GM12878 (cell line): ENCODE measurements around the gene TRIM47. TPM values are rescaled to one million over a fixed set of nuclear protein-coding genes. Genes with fewer than 3 reads are reported as not detected.

Experiments used
- ATAC-seq: fragments of 200-7000 bp; cut with Tn5 transposase; 3 replicates; pipeline ENCODE4 v1.9.1; 2020; ENCODE audit warnings: mild to moderate bottlenecking, moderate library complexity
- BruUV-seq: library from RNA; stranded (reverse); fragments of 400-500 nt; replicated peaks from 2 replicates; lab custom pipeline; 2021; lab: Mats Ljungman, UMichigan
- CTCF ChIA-PET: fragments of 300-600 bp; sonication (Branson Sonifier 250); formaldehyde crosslinking; extraction: SDS; loops from one replicate; lab custom pipeline; 2021; ENCODE audit warnings: inconsistent platforms; lab: Yijun Ruan, JAX
- POLR2A ChIA-PET: fragments of 350-600 bp; formaldehyde crosslinking; extraction: SDS; loops from one replicate; lab custom pipeline; 2021; ENCODE audit warnings: inconsistent platforms; lab: Charles Lee
- RAD21 ChIA-PET: fragments of 300-600 bp; sonication (Branson Sonifier 250); formaldehyde crosslinking; loops from one replicate; lab custom pipeline; 2023; ENCODE audit warnings: antibody characterized with exemption; ENCODE audit not compliant: unreplicated experiment; lab: Charles Lee
- SMC1A ChIA-PET: fragments of 300-600 bp; sonication (Branson Sonifier 250); formaldehyde crosslinking; loops from one replicate; lab custom pipeline; 2023; ENCODE audit not compliant: unreplicated experiment, uncharacterized antibody; lab: Charles Lee
- DNase-seq: peaks from one replicate; pipeline ENCODE4 v3.0.0-alpha.2; 2011; ENCODE audit warnings: low read depth, low spot score
- FAIRE-seq: peaks from 3 replicates; lab custom pipeline; 2011; peaks lifted over from hg19 to GRCh38; lab: Jason Lieb, UNC
- H2AFZ ChIP-seq: 2 replicates; pipeline ENCODE4 v1.6.0; 2011; ENCODE audit warnings: low read depth, low read length, control low read depth; ENCODE audit not compliant: control insufficient read depth
- H3K27ac ChIP-seq: 2 replicates; pipeline ENCODE4 v1.5.1; 2011; ENCODE audit warnings: control low read depth; ENCODE audit not compliant: control insufficient read depth, insufficient read depth
- H3K27me3 ChIP-seq, 2 experiments: replicated peaks in 1 of 2; 2 replicates each; pipeline versions ENCODE4 v1.6.0 to v1.6.1; 2011; ENCODE audit warnings: low read length in 1 of 2; ENCODE audit not compliant: control insufficient read depth in 2 of 2, insufficient read depth in 2 of 2
- H3K36me3 ChIP-seq, 2 experiments: 2 replicates each; pipeline ENCODE4 v1.5.1; 2011; ENCODE audit warnings: low read length in 1 of 2; ENCODE audit not compliant: control insufficient read depth in 2 of 2, insufficient read depth in 2 of 2
- H3K4me1 ChIP-seq: 2 replicates; pipeline ENCODE4 v1.6.1; 2011; ENCODE audit warnings: mild to moderate bottlenecking, low read length, moderate library complexity, mixed read lengths; ENCODE audit not compliant: control insufficient read depth, insufficient read depth
- H3K4me2 ChIP-seq: 2 replicates; pipeline ENCODE4 v1.6.0; 2011; ENCODE audit warnings: control low read depth; ENCODE audit not compliant: control insufficient read depth, insufficient read depth
- H3K4me3 ChIP-seq: fragments of 200-600 bp; sonication (generic); 2 replicates; pipeline ENCODE4 v1.5.1; 2016
- H3K79me2 ChIP-seq: 2 replicates; pipeline ENCODE4 v1.6.0; 2011; ENCODE audit warnings: low read length; ENCODE audit not compliant: control insufficient read depth, insufficient read depth
- H3K9ac ChIP-seq: 2 replicates; pipeline ENCODE4 v1.8.0; 2011; ENCODE audit warnings: low read length, control low read depth, mixed read lengths; ENCODE audit not compliant: control insufficient read depth, insufficient read depth
- H3K9me3 ChIP-seq: replicated peaks from 3 replicates; pipeline ENCODE4 v1.5.1; 2011; ENCODE audit warnings: mild to moderate bottlenecking, low read length; ENCODE audit not compliant: control insufficient read depth, insufficient read depth
- H4K20me1 ChIP-seq: 2 replicates; pipeline ENCODE4 v1.6.0; 2011; ENCODE audit not compliant: control insufficient read depth, insufficient read depth
- EP300 ChIP-seq, 2 experiments: fragments of 150-350 bp in 1 of 2; IDR thresholded peaks; 2 replicates each; pipeline ENCODE4 v1.6.1; 2011 to 2012; ENCODE audit warnings: low read depth in 2 of 2, low read length in 2 of 2, borderline replicate concordance in 1 of 2, improper control_type of control experiment in 1 of 2, inconsistent platforms in 1 of 2; ENCODE audit not compliant: control insufficient read depth in 1 of 2
- IKZF2 ChIP-seq, 2 experiments: fragments of 450-650 bp; IDR thresholded peaks; 2 replicates each; pipeline ENCODE4 v1.6.1; 2017; ENCODE audit warnings: mild to moderate bottlenecking in 2 of 2, moderate library complexity in 2 of 2
- IRF5 ChIP-seq: fragments of 450-650 bp; IDR thresholded peaks from 2 replicates; pipeline ENCODE4 v1.6.1; 2017; ENCODE audit warnings: borderline replicate concordance
- KLF5 ChIP-seq: fragments of 450-650 bp; IDR thresholded peaks from 2 replicates; pipeline ENCODE4 v1.6.1; 2014; ENCODE audit warnings: mild to moderate bottlenecking; ENCODE audit not compliant: partially characterized antibody
- MYB ChIP-seq: fragments of 150-350 bp; IDR thresholded peaks from 2 replicates; pipeline ENCODE4 v1.6.1; 2014; ENCODE audit warnings: mild to moderate bottlenecking, low read depth, low read length, borderline replicate concordance
- MYC ChIP-seq: IDR thresholded peaks from 2 replicates; pipeline ENCODE4 v1.6.1; 2011; ENCODE audit warnings: mild to moderate bottlenecking, low read length, moderate library complexity, inconsistent platforms; ENCODE audit not compliant: insufficient read depth, insufficient replicate concordance, insufficient read length, severe bottlenecking
- NFXL1 ChIP-seq: fragments of 450-650 bp; IDR thresholded peaks from 2 replicates; pipeline ENCODE4 v1.6.1; 2017; ENCODE audit warnings: antibody characterized with exemption, mild to moderate bottlenecking, borderline replicate concordance
- NRF1 ChIP-seq: conservative IDR thresholded peaks from 2 replicates; pipeline ENCODE4 v1.6.1; 2011; ENCODE audit warnings: mild to moderate bottlenecking, low read depth, low read length, improper control_type of control experiment
- PML ChIP-seq: IDR thresholded peaks from 2 replicates; pipeline ENCODE4 v1.6.1; 2012; ENCODE audit warnings: low read length, inconsistent platforms
- SIX5 ChIP-seq: IDR thresholded peaks from 2 replicates; pipeline ENCODE4 v1.6.1; 2011; ENCODE audit warnings: mild to moderate bottlenecking, low read depth, low read length, moderate library complexity; ENCODE audit not compliant: severe bottlenecking
- SMAD1 ChIP-seq: fragments of 450-650 bp; IDR thresholded peaks from 2 replicates; pipeline ENCODE4 v1.6.1; 2018; ENCODE audit warnings: mild to moderate bottlenecking, low read depth; ENCODE audit not compliant: partially characterized antibody
- TARDBP ChIP-seq: IDR thresholded peaks from 2 replicates; pipeline ENCODE4 v1.6.1; 2016; ENCODE audit warnings: borderline replicate concordance
- TBL1XR1 ChIP-seq: IDR thresholded peaks from 2 replicates; pipeline ENCODE4 v1.6.1; 2012; ENCODE audit warnings: low read depth, low read length, improper control_type of control experiment
- TCF12 ChIP-seq: IDR thresholded peaks from 2 replicates; pipeline ENCODE4 v1.6.1; 2011; ENCODE audit warnings: low read depth, mild to moderate bottlenecking, low read length
- ZBED1 ChIP-seq: IDR thresholded peaks from 2 replicates; pipeline ENCODE4 v1.6.1; 2016; ENCODE audit warnings: borderline replicate concordance
- ZNF384 ChIP-seq: IDR thresholded peaks from 2 replicates; pipeline ENCODE4 v1.6.1; 2012; ENCODE audit warnings: low read depth, mild to moderate bottlenecking, low read length, improper control_type of control experiment, borderline replicate concordance
- WGBS: methylation state at CpG from one replicate; pipeline ENCODE4 v1.1.6; 2016; ENCODE audit warnings: low lambda C conversion rate; ENCODE audit not compliant: insufficient replicate concordance, insufficient coverage; ENCODE audit errors: missing lambda C conversion rate; 5-methylcytosine and 5-hydroxymethylcytosine counted together
- in situ Hi-C: fragments of 300-500 bp; cut with MboI; formaldehyde crosslinking; loops from 9 replicates; pipeline ENCODE4 v1.14.3; 2018; ENCODE audit warnings: mixed read lengths
- intact Hi-C: fragments of 100-400 bp; cut with micrococcal nuclease; formaldehyde crosslinking; loops from one replicate; pipeline ENCODE4 v1.14.2; 2022; ENCODE audit not compliant: unreplicated experiment
- polyA plus RNA-seq, 11 experiments: library from polyadenylated mRNA; depleted of rRNA in 4 of 11; unstranded in 6 of 11; stranded (reverse) in 5 of 11; fragments of >200 nt; fragmentation: Nextera tagmentation in 4 of 11; fragmentation: Illumina TruSeq in 1 of 11; extraction: Ambion mirVana in 4 of 11; extraction: Trizol in 1 of 11; gene quantifications; 1 replicate in 1 of 11; 2 replicates in 10 of 11; pipeline versions ENCODE4 v1.2.1 to v1.2.3, GENCODE V29; 2011 to 2016; ENCODE audit warnings: inconsistent platforms in 2 of 11, missing spikeins in 2 of 11, low read depth in 1 of 11
- total RNA-seq, 4 experiments: library from RNA; depleted of rRNA in 3 of 4; stranded (reverse); fragments of >200 nt in 3 of 4; fragmentation: Illumina TruSeq in 1 of 4; extraction: Trizol in 1 of 4; gene quantifications; 2 replicates each; pipeline versions ENCODE4 v1.2.1 to v1.2.3, GENCODE V29; 2013 to 2021

Gene TRIM47
- total and polyA plus RNA-seq, 10 of the 15 experiments (the other 5 are each of a cell fraction or from before 2014, with no cell fraction given): 0.35 to 9.7 (median 5.3) TPM

GRCh38 chr17:75839942-75840798 is 38.2 kb downstream of the TRIM47 start:
- H3K27ac ChIP-seq: no peak overlapping the region
- H3K4me2 ChIP-seq: no peak overlapping the region
- H3K4me1 ChIP-seq: peaks cover 5% of the 10 kb centered on the region
- peaks cover 18% of the 10 kb centered on the region for H3K79me2 ChIP-seq
- WGBS: 89% methylated on average over 31 of the region's 36 CpGs
- ChIA-PET SMC1A (interaction anchor here (0.6 to 0.9 kb wide), 2 partner anchors 31 to 60 kb away, joined by 3 to 4 read pairs; a partner anchor contains a TSS), POLR2A (no interaction called here), CTCF (interaction anchor here (0.8 kb wide), 1 partner anchor 8 kb away, joined by 3 read pairs; no protein-coding TSS in a partner anchor), RAD21 (no interaction called here)
- intact Hi-C loops: no loop called here
- FAIRE-seq (no peak), ATAC-seq (no peak), DNase-seq (no peak)
- no peak overlapping the region for H2AFZ ChIP-seq
- no TSS peak for BruUV-seq
- peaks cover 0 to 1% of the 10 kb centered on the region in 2 experiments for H3K36me3 ChIP-seq
- no peak overlapping the region for H3K4me3 ChIP-seq
- in situ Hi-C loops: no loop called here
- H3K27me3 ChIP-seq: no peaks in the 10 kb centered on the region
- H4K20me1 ChIP-seq: no peaks in the 10 kb centered on the region
- no peaks in the 10 kb centered on the region for H3K9me3 ChIP-seq
- TF ChIP-seq SIX5: no peak
- no peak for TF ChIP-seq KLF5
- TF ChIP-seq IKZF2 (IDR thresholded peaks at IDR 0.05): no peak
- no peak for TF ChIP-seq MYB
- TF ChIP-seq PML: no peak
- H3K9ac ChIP-seq: no peak overlapping the region

GRCh38 chr17:75838410-75838809 is 40.0 kb downstream of the TRIM47 start:
- ChIA-PET SMC1A (no interaction called here), CTCF (no interaction called here), POLR2A (no interaction called here), RAD21 (no interaction called here)
- DNase-seq (no peak), FAIRE-seq (no peak), ATAC-seq (no peak)
- no peak overlapping the region for H3K9ac ChIP-seq
- BruUV-seq: no TSS peak
- no peak overlapping the region for H3K27ac ChIP-seq
- no peaks in the 10 kb centered on the region; the same call in 1 of the 2 replicates for H3K4me1 ChIP-seq
- intact Hi-C loops: no loop called here
- TF ChIP-seq EP300 (IDR thresholded peaks at IDR 0.05; ENCODE audit: borderline replicate concordance in 1 of 2, control insufficient read depth in 1 of 2, low read depth in 2 of 2, low read length in 2 of 2) (no peak), ZBED1 (no peak), ZNF384 (no peak), NFXL1 (no peak), TARDBP (no peak), TBL1XR1 (no peak), SMAD1 (no peak), NRF1 (no peak), MYC (no peak), TCF12 (no peak), IRF5 (no peak)
- H3K4me3 ChIP-seq: no peak overlapping the region
- peaks cover 0 to 5% of the 10 kb centered on the region in 2 experiments for H3K36me3 ChIP-seq
- H2AFZ ChIP-seq: no peak overlapping the region
- WGBS: 91% methylated on average over 15 of the region's 15 CpGs
- in situ Hi-C loops: no loop called here
- H4K20me1 ChIP-seq: no peaks in the 10 kb centered on the region
- no peaks in the 10 kb centered on the region for H3K27me3 ChIP-seq
- H3K79me2 ChIP-seq: peaks cover 4% of the 10 kb centered on the region
- H3K9me3 ChIP-seq: no peaks in the 10 kb centered on the region
- H3K4me2 ChIP-seq: no peak overlapping the region
